Spleen (tissue), 11 donors: ENCODE measurements around the gene RAPSN. TPM values are rescaled to one million over a fixed set of nuclear protein-coding genes. Genes with fewer than 3 reads are reported as not detected.

ENCODE experiments used
- DNase-seq: peaks from one replicate; pipeline ENCODE4 v3.0.0-alpha.2; 2020
- H3K27ac ChIP-seq, 8 donors: fragments of 200-600 bp; sonication (generic) in 7 of 8; 1 replicate in 4 of 8; 2 replicates in 4 of 8; pipeline versions ENCODE4 v1.5.0 to v1.8.0; 2016 to 2021; ENCODE audit warnings: inconsistent platforms in 4 of 8, mild to moderate bottlenecking in 4 of 8, moderate library complexity in 1 of 8
- H3K27me3 ChIP-seq, 7 donors: fragments of 200-600 bp; sonication (generic) in 6 of 7; replicated peaks in 1 of 7; 1 replicate in 4 of 7; 2 replicates in 3 of 7; pipeline versions ENCODE4 v1.5.0 to v1.8.0; 2016 to 2021; ENCODE audit warnings: inconsistent platforms in 3 of 7, mild to moderate bottlenecking in 1 of 7
- H3K36me3 ChIP-seq, 6 donors: fragments of 200-600 bp; sonication (generic) in 5 of 6; 1 replicate in 4 of 6; 2 replicates in 2 of 6; pipeline versions ENCODE4 v1.5.0 to v1.8.0; 2016 to 2021; ENCODE audit warnings: inconsistent platforms in 2 of 6
- H3K4me1 ChIP-seq, 6 donors: fragments of 200-600 bp; sonication (generic) in 5 of 6; 1 replicate in 3 of 6; 2 replicates in 3 of 6; pipeline versions ENCODE4 v1.5.0 to v1.8.0; 2016 to 2021; ENCODE audit warnings: inconsistent platforms in 3 of 6
- H3K4me3 ChIP-seq, 8 donors: fragments of 200-600 bp; sonication (generic) in 7 of 8; 1 replicate in 4 of 8; 2 replicates in 4 of 8; pipeline versions ENCODE4 v1.5.0 to v1.8.0; 2016 to 2021; ENCODE audit warnings: inconsistent platforms in 4 of 8, mild to moderate bottlenecking in 4 of 8, moderate library complexity in 2 of 8
- H3K9me3 ChIP-seq, 8 donors: fragments of 200-600 bp; sonication (generic) in 7 of 8; 1 replicate in 4 of 8; 2 replicates in 4 of 8; pipeline versions ENCODE4 v1.5.0 to v1.8.0; 2016 to 2021; ENCODE audit warnings: inconsistent platforms in 4 of 8
- POLR2A ChIP-seq, 3 donors: fragments of 450-650 bp; IDR thresholded peaks; one replicate each; pipeline ENCODE4 v1.5.1; 2017; ENCODE audit warnings: antibody characterized with exemption in 3 of 3, mild to moderate bottlenecking in 1 of 3
- POLR2AphosphoS5 ChIP-seq, 3 donors: sonication (generic); formaldehyde crosslinking; IDR thresholded peaks; one replicate each; pipeline ENCODE4 v1.5.1; 2017; ENCODE audit warnings: antibody characterized with exemption in 3 of 3
- WGBS, 5 donors: extraction: QIAGEN DNeasy Blood & Tissue Kit in 3 of 5; methylation state at CpG; one replicate each; pipeline versions ENCODE4 v1.1.5 to v1.1.7; 2013 to 2018; 5-methylcytosine and 5-hydroxymethylcytosine counted together
- intact Hi-C: fragments of 100-400 bp; cut with DNase I; formaldehyde crosslinking; loops from one replicate; pipeline ENCODE4 v1.15.0; 2023; ENCODE audit warnings: low total_unique reads
- polyA plus RNA-seq, 3 donors: library from polyadenylated mRNA; stranded (reverse); fragments of 200-250 nt; gene quantifications; one replicate each; pipeline ENCODE4 v1.2.1, GENCODE V29; 2013
- total RNA-seq, 7 donors: library from RNA; depleted of rRNA in 3 of 7; stranded (reverse); fragments of >200 nt in 3 of 7; fragmentation: NEBNext Ultra II Directional in 4 of 7; extraction: Animal tissue kit (Norgen Biotek cat#: 25700) in 4 of 7; gene quantifications; one replicate each; pipeline versions ENCODE4 v1.1.0 to v1.2.1, GENCODE V29; 2016 to 2021
- TF ChIP-seq, protein P1 (sequence below), 11 experiments: fragments of 200-600 bp in 7 of 11; fragments of 450-650 bp in 4 of 11; sonication (generic) in 4 of 11; IDR thresholded peaks in 8 of 11; conservative IDR thresholded peaks in 3 of 11; 1 replicate in 7 of 11; 2 replicates in 4 of 11; pipeline versions ENCODE4 v1.4.0 to v1.8.0; 2016 to 2021; ENCODE audit warnings: antibody characterized with exemption in 11 of 11, inconsistent platforms in 4 of 11, mild to moderate bottlenecking in 1 of 11
- donor health status: healthy with polysubstance abuse.
- donor health status: DM: no; HTN: no; CAD: no; lungs with moderate emphysema.
- donor health status: DM: no; HTN: no; CAD: no.
- donor health status: Bipolar disorder and iron deficiency.
- donor health status: healthy.
- donor health status: DM: no; HTN: no; CAD: no.
- donor health status: DM: yes; HTN: yes; CAD: no.

The RAPSN gene
- total and polyA plus RNA-seq, 10 donors: 0.42 to 1.6 (median 0.96) TPM; not detected in 2

DNA sequence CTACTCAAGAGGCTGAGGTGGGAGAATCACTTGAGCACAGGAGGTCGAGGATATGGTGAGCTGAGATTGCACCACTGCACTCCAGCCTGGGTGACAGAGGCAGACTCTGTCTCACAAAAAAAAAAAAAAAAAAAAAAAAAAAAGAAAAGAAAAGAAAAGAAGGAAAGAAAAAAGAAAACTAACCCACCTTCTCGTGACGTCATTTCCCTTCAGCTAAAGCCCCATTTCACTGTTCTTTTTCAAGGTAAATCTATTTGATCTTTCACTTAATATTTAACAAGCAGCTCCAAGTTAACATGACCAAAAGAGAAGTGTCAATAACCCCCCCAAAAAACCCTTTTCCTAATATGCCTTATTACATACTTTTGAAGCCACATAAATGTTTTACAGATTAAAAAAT is 5.1 kb downstream of the RAPSN start:
- 62 to 88% (median 82%) methylated on average over 3 of the region's 3 CpGs for WGBS, 5 donors
- intact Hi-C loops: no loop called here
- no peaks in the 10 kb centered on the region for H3K27me3 ChIP-seq
- H3K9me3 ChIP-seq: no peaks in the 10 kb centered on the region
- no peak overlapping the region for H3K4me3 ChIP-seq
- no peak overlapping the region for H3K27ac ChIP-seq
- TF ChIP-seq, protein P1, sequence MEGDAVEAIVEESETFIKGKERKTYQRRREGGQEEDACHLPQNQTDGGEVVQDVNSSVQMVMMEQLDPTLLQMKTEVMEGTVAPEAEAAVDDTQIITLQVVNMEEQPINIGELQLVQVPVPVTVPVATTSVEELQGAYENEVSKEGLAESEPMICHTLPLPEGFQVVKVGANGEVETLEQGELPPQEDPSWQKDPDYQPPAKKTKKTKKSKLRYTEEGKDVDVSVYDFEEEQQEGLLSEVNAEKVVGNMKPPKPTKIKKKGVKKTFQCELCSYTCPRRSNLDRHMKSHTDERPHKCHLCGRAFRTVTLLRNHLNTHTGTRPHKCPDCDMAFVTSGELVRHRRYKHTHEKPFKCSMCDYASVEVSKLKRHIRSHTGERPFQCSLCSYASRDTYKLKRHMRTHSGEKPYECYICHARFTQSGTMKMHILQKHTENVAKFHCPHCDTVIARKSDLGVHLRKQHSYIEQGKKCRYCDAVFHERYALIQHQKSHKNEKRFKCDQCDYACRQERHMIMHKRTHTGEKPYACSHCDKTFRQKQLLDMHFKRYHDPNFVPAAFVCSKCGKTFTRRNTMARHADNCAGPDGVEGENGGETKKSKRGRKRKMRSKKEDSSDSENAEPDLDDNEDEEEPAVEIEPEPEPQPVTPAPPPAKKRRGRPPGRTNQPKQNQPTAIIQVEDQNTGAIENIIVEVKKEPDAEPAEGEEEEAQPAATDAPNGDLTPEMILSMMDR (IDR thresholded peaks at IDR 0.05 in 8 of 11, conservative IDR thresholded peaks at IDR 0.05 in 3 of 11): no peak
- TF ChIP-seq POLR2A (IDR thresholded peaks at IDR 0.05): no peak
- no peak for DNase-seq
- no peaks in the 10 kb centered on the region for H3K36me3 ChIP-seq
- peaks cover 0 to 9% (median 3%) of the 10 kb centered on the region in 6 donors for H3K4me1 ChIP-seq

DNA sequence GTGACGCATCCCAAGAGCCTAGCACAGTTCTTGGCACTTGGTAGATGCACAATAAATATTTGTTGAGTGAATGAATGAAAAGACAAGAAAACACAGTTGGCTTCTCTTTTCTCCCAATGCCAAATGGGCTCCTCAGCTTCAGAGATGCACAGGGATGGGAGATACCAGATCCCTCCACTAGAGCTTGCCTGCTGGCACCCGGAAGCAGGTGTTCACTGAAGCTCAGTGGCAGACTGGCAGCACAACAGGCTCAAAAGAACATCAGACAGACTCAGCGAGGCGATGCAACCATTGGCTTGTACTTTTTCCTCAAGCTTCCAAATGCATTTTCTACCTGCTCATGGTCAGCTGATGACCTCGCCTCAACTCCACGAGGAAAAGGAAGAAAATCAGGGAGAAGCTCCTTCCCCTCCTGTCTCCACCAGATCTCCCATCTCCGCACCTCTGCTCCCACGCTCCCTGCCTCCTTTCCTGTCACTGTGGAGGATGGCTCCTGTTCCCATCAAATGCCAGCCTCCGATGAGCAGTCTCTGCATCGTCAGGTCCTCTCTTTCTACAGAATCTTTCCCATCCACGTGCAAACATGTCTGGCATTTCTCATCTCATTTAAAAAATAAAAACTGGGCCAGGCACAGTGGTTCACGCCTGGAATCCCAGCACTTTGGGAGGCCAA is 5.8 kb downstream of the RAPSN start:
- H3K36me3 ChIP-seq: no peaks in the 10 kb centered on the region
- H3K4me1 ChIP-seq: peaks cover 0 to 9% (median 2%) of the 10 kb centered on the region in 6 donors
- H3K27ac ChIP-seq: no peak overlapping the region
- no peaks in the 10 kb centered on the region for H3K27me3 ChIP-seq
- 86 to 89% (median 88%) methylated on average over 12 of the region's 12 CpGs for WGBS, 5 donors
- H3K4me3 ChIP-seq: no peak overlapping the region
- no peak for DNase-seq
- TF ChIP-seq POLR2AphosphoS5 (IDR thresholded peaks at IDR 0.05) (no peak), POLR2A (IDR thresholded peaks at IDR 0.05) (no peak)
- TF ChIP-seq, protein P1 (IDR thresholded peaks at IDR 0.05 in 8 of 11, conservative IDR thresholded peaks at IDR 0.05 in 3 of 11): no peak
- no peaks in the 10 kb centered on the region for H3K9me3 ChIP-seq
- intact Hi-C loops: no loop called here

DNA sequence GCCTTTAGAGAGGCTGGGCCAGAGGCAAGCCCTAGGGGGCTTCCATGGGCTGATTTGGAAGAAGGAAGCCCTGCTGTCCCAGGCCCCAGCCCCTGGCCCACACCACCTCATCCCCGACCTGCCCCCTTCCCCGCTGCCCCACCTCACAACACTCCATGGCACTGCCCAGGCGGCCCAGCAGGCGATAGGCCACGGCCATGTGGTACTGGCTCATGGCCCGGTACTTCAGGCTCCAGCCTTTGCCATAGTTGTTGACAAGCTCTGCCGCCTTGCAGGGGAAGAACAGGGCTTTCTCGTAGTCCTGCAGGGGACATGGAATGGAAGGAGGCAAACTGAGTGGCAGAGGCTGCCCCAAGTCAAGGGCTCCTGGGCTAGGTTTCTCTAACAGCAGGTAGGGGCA is 6.4 kb downstream of the RAPSN start:
- Histone ChIP-seq H3K9me3 (no peaks in the 10 kb centered on the region), H3K27me3 (no peaks in the 10 kb centered on the region), H3K4me1 (peaks cover 0 to 4% (median 0%) of the 10 kb centered on the region in 6 donors), H3K4me3 (no peak overlapping the region), H3K27ac (no peak overlapping the region), H3K36me3 (no peaks in the 10 kb centered on the region)
- DNase-seq: no peak
- WGBS, 5 donors: 92 to 95% (median 93%) methylated on average over 7 to 8 of the region's 8 CpGs
- intact Hi-C loops: no loop called here
- no peak for TF ChIP-seq POLR2A (IDR thresholded peaks at IDR 0.05)
- no peak for TF ChIP-seq POLR2AphosphoS5 (IDR thresholded peaks at IDR 0.05)

DNA sequence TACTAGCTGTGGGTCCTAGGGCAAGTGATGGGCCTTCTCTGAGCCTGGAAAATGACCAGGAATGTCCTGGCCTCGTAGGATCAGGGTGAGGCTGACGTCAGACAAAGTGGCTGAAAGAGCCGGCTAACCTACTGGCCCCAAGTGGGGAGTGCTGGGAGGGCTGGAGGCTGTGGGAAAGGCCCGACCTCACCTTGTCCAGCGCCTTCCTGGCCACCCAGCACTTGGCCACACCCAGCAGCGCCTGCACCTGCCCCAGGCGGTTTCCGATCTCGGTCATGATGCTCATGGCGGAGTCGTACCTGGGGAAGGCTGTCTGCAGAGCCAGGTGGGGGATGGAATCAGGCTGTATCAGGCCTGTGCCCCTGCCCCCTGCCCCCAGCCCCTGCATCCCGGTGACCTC is 7.5 kb downstream of the RAPSN start:
- H3K9me3 ChIP-seq: peaks cover 0 to 3% (median 0%) of the 10 kb centered on the region in 8 donors
- TF ChIP-seq POLR2A (IDR thresholded peaks at IDR 0.05) (no peak), POLR2AphosphoS5 (IDR thresholded peaks at IDR 0.05) (no peak)
- TF ChIP-seq, protein P1 (IDR thresholded peaks at IDR 0.05 in 8 of 11, conservative IDR thresholded peaks at IDR 0.05 in 3 of 11): no peak
- no peaks in the 10 kb centered on the region for H3K36me3 ChIP-seq
- H3K27me3 ChIP-seq: no peaks in the 10 kb centered on the region
- H3K4me1 ChIP-seq: no peaks in the 10 kb centered on the region
- 83 to 95% (median 89%) methylated on average over 10 to 12 of the region's 12 CpGs for WGBS, 5 donors
- DNase-seq: no peak
- intact Hi-C loops: no loop called here
- H3K27ac ChIP-seq: no peak overlapping the region
- no peak overlapping the region for H3K4me3 ChIP-seq
